CD4-positive, alpha-beta T cell (primary cell): ENCODE results near the gene BLACAT1. TPM values are rescaled to one million over a fixed set of nuclear protein-coding genes. Genes with fewer than 3 reads are reported as not detected.

Source experiments
- microRNA-seq: library from miRNA; unstranded; fragments of <30 nt; microRNA quantifications from one replicate; pipeline ENCODE4 v1.2.0, GENCODE V29; 2021; ENCODE audit warnings: borderline microRNAs expressed, borderline replicate concordance
- total RNA-seq, 174 experiments: library from RNA in 2 of 174; stranded (reverse) in 2 of 174; gene quantifications; one replicate each; pipeline ENCODE4 v1.2.3 and lab custom pipeline; 2021 to 2026

BLACAT1 gene
- total RNA-seq, 2 experiments from 2014 or later, result not detected

Small RNA genes within 50 kb of the gene (microRNA-seq; reads per million reads assigned to microRNA genes)
- gene MIR135B, result 1.6 reads per million

Other genes with a start within 250 kb of the BLACAT1 start
- 10 to 100 TPM; 13.9 to 15.3 TPM for gene DSTYK, start 244.3 kb downstream of the BLACAT1 start, total RNA-seq
- 1 to 10 TPM in 1 of 2 experiments, under 1 TPM in 1; 0.74 to 1.1 TPM for gene TMCC2, start 228.1 kb downstream of the BLACAT1 start, total RNA-seq
- gene NUAK2, start 134.3 kb downstream of the BLACAT1 start, total RNA-seq, result 10 to 100 TPM; 14.9 to 15.3 TPM
- not detected for gene KLHDC8A, start 99.1 kb downstream of the BLACAT1 start, total RNA-seq
- gene LEMD1, start 34.0 kb downstream of the BLACAT1 start, total RNA-seq, result not detected
- 1 to 10 TPM; 1.6 to 2.7 TPM for gene CDK18, start 48.6 kb upstream of the BLACAT1 start, total RNA-seq
- 100 to 1,000 TPM; 145 to 154 TPM for gene ELK4, start 176.0 kb upstream of the BLACAT1 start, total RNA-seq
- gene SLC45A3, start 224.5 kb upstream of the BLACAT1 start, total RNA-seq, result under 1 TPM in 1 of 2 experiments, not detected in 1; 0.11 TPM